Activated CD4-positive, alpha-beta T cell treated with anti-CD3 and anti-CD28 coated beads, Interleukin-2, amount 50 U/mL, for 1 hour (primary cell): ENCODE measurements around the gene RIC1.
"Not testable (repeated sequence)": the region's sequence is repeated elsewhere in the genome, so short reads cannot be mapped to it uniquely, and the experiment has no call there.

Experiments used
- DNase-seq: peaks from one replicate; pipeline ENCODE4 v3.0.0-alpha.2; 2020

Gene RIC1

GRCh38 chr9:5628530-5629311 is at the start of gene RIC1:
TSS of gene RIC1 (plus strand) at chr9:5629107. CDS start at chr9:5629310, 203 bp downstream.
- DNase-seq = peak; percentile 83

- no peak for DNase-seq
These were observed 49.0 kb upstream of the RIC1 start for GRCh38 chr9:5579881-5580280.

GRCh38 chr9:5580650-5581049 is 48.3 kb upstream of the RIC1 start:
- no peak for DNase-seq

GRCh38 chr9:5581706-5582105 is 47.2 kb upstream of the RIC1 start:
- DNase-seq = not testable (repeated sequence)

- DNase-seq = peak; percentile 23
These were observed 46.1 kb upstream of the RIC1 start for GRCh38 chr9:5582835-5583195.

GRCh38 chr9:5586391-5586802 is 42.5 kb upstream of the RIC1 start:
- no peak for DNase-seq

GRCh38 chr9:5587024-5587423 is 41.9 kb upstream of the RIC1 start:
- DNase-seq = no peak

GRCh38 chr9:5592231-5592630 is 36.7 kb upstream of the RIC1 start:
- no peak for DNase-seq

- no peak for DNase-seq
These were observed 36.0 kb upstream of the RIC1 start for GRCh38 chr9:5592904-5593303.

- no peak for DNase-seq
These were observed 35.0 kb upstream of the RIC1 start for GRCh38 chr9:5593904-5594303.

GRCh38 chr9:5596173-5596572 is 32.7 kb upstream of the RIC1 start:
- DNase-seq = no peak

GRCh38 chr9:5608298-5609225 is 20.3 kb upstream of the RIC1 start:
- no peak for DNase-seq

- no peak for DNase-seq
These were observed 19.7 kb upstream of the RIC1 start for GRCh38 chr9:5609226-5609596.

- DNase-seq = no peak
These were observed 18.4 kb upstream of the RIC1 start for GRCh38 chr9:5610491-5610890.

GRCh38 chr9:5611321-5612184 is 17.4 kb upstream of the RIC1 start:
- DNase-seq = no peak

- no peak for DNase-seq
These were observed 16.7 kb upstream of the RIC1 start for GRCh38 chr9:5612185-5612530.

GRCh38 chr9:5614192-5614591 is 14.7 kb upstream of the RIC1 start:
- DNase-seq = no peak

GRCh38 chr9:5614985-5615384 is 13.9 kb upstream of the RIC1 start:
- no peak for DNase-seq

GRCh38 chr9:5617749-5618148 is 11.2 kb upstream of the RIC1 start:
- no peak for DNase-seq

GRCh38 chr9:5620494-5620893 is 8.4 kb upstream of the RIC1 start:
- DNase-seq = no peak

- DNase-seq = no peak
These were observed 7.6 kb upstream of the RIC1 start for GRCh38 chr9:5621327-5621726.

GRCh38 chr9:5622016-5622415 is 6.9 kb upstream of the RIC1 start:
- DNase-seq = no peak

GRCh38 chr9:5624655-5625054 is 4.3 kb upstream of the RIC1 start:
- DNase-seq = no peak
